IMR-90 (cell line): Measurements from ENCODE around the gene TXNDC15. TPM values are rescaled to one million over a fixed set of nuclear protein-coding genes. Genes with fewer than 3 reads are reported as not detected.
A peak's percentile ranks its signal among the peaks of the same experiment; 100 is the strongest.

ENCODE experiments used
- ATAC-seq: fragments of 200-7000 bp; cut with Tn5 transposase; 2 replicates; pipeline ENCODE4 v1.9.1; 2020; ENCODE audit warnings: low read depth, mild to moderate bottlenecking, moderate library complexity
- BruUV-seq: library from RNA; stranded (reverse); fragments of 400-500 nt; replicated peaks from 2 replicates; lab custom pipeline; 2021; lab: Mats Ljungman, UMichigan
- CTCF ChIA-PET: fragments of 300-600 bp; formaldehyde crosslinking; extraction: SDS; loops from one replicate; lab custom pipeline; 2021; ENCODE audit warnings: antibody characterized with exemption; lab: Yijun Ruan, JAX
- POLR2A ChIA-PET: fragments of 300-600 bp; sonication (Branson Sonifier 250); formaldehyde crosslinking; loops from one replicate; lab custom pipeline; 2022; ENCODE audit warnings: antibody characterized with exemption; ENCODE audit not compliant: unreplicated experiment; lab: Charles Lee
- DNase-seq: peaks from one replicate; pipeline ENCODE4 v3.0.0; 2013
- H2AFZ ChIP-seq: replicated peaks from 2 replicates; pipeline ENCODE3; 2013; ENCODE audit warnings: low read length, mild to moderate bottlenecking; ENCODE audit not compliant: poor library complexity
- H2AK5ac ChIP-seq: 2 replicates; pipeline ENCODE4 v1.6.1; 2013; ENCODE audit warnings: low read depth, low read length, inconsistent platforms
- H2AK9ac ChIP-seq: replicated peaks from 2 replicates; pipeline ENCODE3; 2013; ENCODE audit warnings: mild to moderate bottlenecking, low read depth, low read length, moderate library complexity; ENCODE audit not compliant: poor library complexity
- H2BK120ac ChIP-seq: 2 replicates; pipeline ENCODE4 v1.6.1; 2013; ENCODE audit warnings: low read depth, low read length, inconsistent platforms
- H2BK15ac ChIP-seq: 3 replicates; pipeline ENCODE4 v1.6.1; 2013; ENCODE audit warnings: low read depth, low read length, inconsistent platforms
- H2BK20ac ChIP-seq: 2 replicates; pipeline ENCODE4 v1.6.1; 2013; ENCODE audit warnings: low read depth, mild to moderate bottlenecking, inconsistent platforms, low read length, moderate library complexity
- H2BK5ac ChIP-seq: 2 replicates; pipeline ENCODE4 v1.6.1; 2013; ENCODE audit warnings: mild to moderate bottlenecking, low read depth, low read length, inconsistent platforms; ENCODE audit not compliant: poor library complexity, severe bottlenecking
- H3K14ac ChIP-seq: replicated peaks from 2 replicates; pipeline ENCODE4 v1.6.1; 2013; ENCODE audit warnings: low read depth, low read length, inconsistent platforms
- H3K18ac ChIP-seq: 2 replicates; pipeline ENCODE4 v1.6.1; 2013; ENCODE audit warnings: low read depth, low read length, control low read depth
- H3K23ac ChIP-seq: 2 replicates; pipeline ENCODE4 v1.6.1; 2013; ENCODE audit warnings: low read depth, low read length, inconsistent platforms
- H3K27ac ChIP-seq: 2 replicates; pipeline ENCODE4 v1.5.1; 2013; ENCODE audit warnings: mild to moderate bottlenecking, control low read depth, low read length; ENCODE audit not compliant: insufficient read depth
- H3K27me3 ChIP-seq: 2 replicates; pipeline ENCODE4 v1.6.1; 2013; ENCODE audit warnings: low read length; ENCODE audit not compliant: control insufficient read depth, insufficient read depth
- H3K36me3 ChIP-seq: 2 replicates; pipeline ENCODE4 v1.6.1; 2013; ENCODE audit warnings: low read length, mixed read lengths; ENCODE audit not compliant: control insufficient read depth, insufficient read depth
- H3K4ac ChIP-seq: 2 replicates; pipeline ENCODE4 v1.6.1; 2013; ENCODE audit warnings: low read depth, low read length, inconsistent platforms
- H3K4me1 ChIP-seq: 2 replicates; pipeline ENCODE4 v1.6.1; 2013; ENCODE audit warnings: low read length, mixed read lengths; ENCODE audit not compliant: control insufficient read depth, insufficient read depth
- H3K4me2 ChIP-seq: 2 replicates; pipeline ENCODE4 v1.6.1; 2013; ENCODE audit warnings: low read depth, mild to moderate bottlenecking, control low read depth, low read length, moderate library complexity
- H3K4me3 ChIP-seq: 2 replicates; pipeline ENCODE4 v1.5.1; 2013; ENCODE audit warnings: low read depth, mild to moderate bottlenecking, control low read depth, low read length, moderate library complexity; ENCODE audit not compliant: insufficient read depth
- H3K56ac ChIP-seq: 2 replicates; pipeline ENCODE4 v1.6.1; 2013; ENCODE audit warnings: low read length, inconsistent platforms; ENCODE audit not compliant: insufficient read depth; ENCODE audit errors: extremely low read depth
- H3K79me1 ChIP-seq, 2 experiments: 2 replicates each; pipeline ENCODE4 v1.6.1; 2013; ENCODE audit warnings: low read length in 2 of 2, inconsistent platforms in 1 of 2, low read depth in 1 of 2
- H3K9ac ChIP-seq: 2 replicates; pipeline ENCODE4 v1.6.1; 2013; ENCODE audit warnings: low read depth, low read length, control low read depth
- H3K9me1 ChIP-seq: 2 replicates; pipeline ENCODE4 v1.6.1; 2013; ENCODE audit warnings: low read length, inconsistent platforms; ENCODE audit not compliant: insufficient read depth
- H3K9me3 ChIP-seq: 2 replicates; pipeline ENCODE4 v1.6.1; 2013; ENCODE audit warnings: low read length; ENCODE audit not compliant: control insufficient read depth, insufficient read depth
- H4K20me1 ChIP-seq: 2 replicates; pipeline ENCODE4 v1.6.1; 2013; ENCODE audit warnings: low read length, inconsistent platforms; ENCODE audit not compliant: insufficient read depth
- H4K5ac ChIP-seq: 2 replicates; pipeline ENCODE4 v1.6.1; 2013; ENCODE audit warnings: mild to moderate bottlenecking, low read depth, low read length, control low read depth
- H4K8ac ChIP-seq, 2 experiments: 2 replicates each; pipeline ENCODE4 v1.6.1; 2013; ENCODE audit warnings: low read depth in 2 of 2, low read length in 2 of 2, control low read depth in 1 of 2, inconsistent platforms in 1 of 2
- H4K91ac ChIP-seq: 2 replicates; pipeline ENCODE4 v1.6.1; 2013; ENCODE audit warnings: low read depth, low read length, inconsistent platforms; ENCODE audit not compliant: insufficient read depth
- BHLHE40 ChIP-seq: fragments of 150-350 bp; IDR thresholded peaks from 2 replicates; pipeline ENCODE4 v1.6.1; 2016; ENCODE audit warnings: mild to moderate bottlenecking, low read depth, low read length
- CHD1 ChIP-seq: IDR thresholded peaks from 2 replicates; pipeline ENCODE4 v1.6.1; 2012; ENCODE audit warnings: low read depth, low read length, improper control_type of control experiment
- CTCF ChIP-seq: conservative IDR thresholded peaks from 2 replicates; pipeline ENCODE4 v1.5.1; 2012; ENCODE audit warnings: mild to moderate bottlenecking, low read depth, low read length, improper control_type of control experiment
- MAFK ChIP-seq: IDR thresholded peaks from 2 replicates; pipeline ENCODE4 v1.6.1; 2012; ENCODE audit warnings: low read depth, low read length, improper control_type of control experiment
- MAZ ChIP-seq: IDR thresholded peaks from 2 replicates; pipeline ENCODE4 v1.6.1; 2012; ENCODE audit warnings: low read depth, mild to moderate bottlenecking, low read length, improper control_type of control experiment, moderate library complexity, borderline replicate concordance
- NFE2L2 ChIP-seq: fragments of 150-350 bp; IDR thresholded peaks from 2 replicates; pipeline ENCODE4 v1.6.1; 2016; ENCODE audit warnings: low read depth, mild to moderate bottlenecking, low read length
- RAD21 ChIP-seq: IDR thresholded peaks from 2 replicates; pipeline ENCODE4 v1.6.1; 2012; ENCODE audit warnings: low read length, improper control_type of control experiment
- RCOR1 ChIP-seq: IDR thresholded peaks from 2 replicates; pipeline ENCODE4 v1.6.1; 2012; ENCODE audit warnings: mild to moderate bottlenecking, low read length, improper control_type of control experiment; ENCODE audit not compliant: insufficient replicate concordance
- RFX5 ChIP-seq: IDR thresholded peaks from 2 replicates; pipeline ENCODE4 v1.8.0; 2012; ENCODE audit warnings: low read depth, mild to moderate bottlenecking, low read length, moderate library complexity
- SMC3 ChIP-seq: fragments of 150-350 bp; IDR thresholded peaks from 2 replicates; pipeline ENCODE4 v1.6.1; 2016; ENCODE audit warnings: low read depth, mild to moderate bottlenecking, antibody characterized with exemption, low read length, moderate library complexity
- WGBS, 2 experiments: methylation state at CpG; one replicate each; pipeline versions ENCODE4 v1.1.5 to v1.1.7; 2013; ENCODE audit warnings: missing lambda C conversion rate in 2 of 2; ENCODE audit not compliant: insufficient read length in 1 of 2; ENCODE audit errors: extremely low coverage in 2 of 2; 5-methylcytosine and 5-hydroxymethylcytosine counted together
- dilution Hi-C: fragments of 300-500 bp; cut with HindIII; formaldehyde crosslinking; loops from one replicate; pipeline ENCODE4 v1.14.3; 2018; ENCODE audit warnings: low sequenced_read_pairs; ENCODE audit not compliant: unreplicated experiment
- in situ Hi-C: fragments of 300-500 bp; cut with MboI; formaldehyde crosslinking; loops from 3 replicates; pipeline ENCODE4 v1.14.3; 2019; ENCODE audit warnings: low sequenced_read_pairs, inconsistent platforms, mixed read lengths
- intact Hi-C: fragments of 100-400 bp; cut with micrococcal nuclease; formaldehyde crosslinking; loops from 2 replicates; pipeline ENCODE4 v1.10.0; 2022
- polyA plus RNA-seq, 3 experiments: library from polyadenylated mRNA; depleted of rRNA; stranded (reverse); fragments of >200 nt; gene quantifications; 2 replicates each; pipeline ENCODE4 v1.2.3, GENCODE V29; 2012; ENCODE audit warnings: low replicate concordance in 1 of 3
- total RNA-seq: library from RNA; depleted of rRNA; stranded (reverse); fragments of >200 nt; gene quantifications from 2 replicates; pipeline ENCODE4 v1.2.3, GENCODE V29; 2012
- TF ChIP-seq, protein P1 (sequence below): fragments of 150-350 bp; IDR thresholded peaks from 2 replicates; pipeline ENCODE4 v1.6.1; 2016; ENCODE audit warnings: low read depth, mild to moderate bottlenecking, low read length, moderate library complexity, borderline replicate concordance

Gene TXNDC15
- total and polyA plus RNA-seq, 2 of the 4 experiments (the other 2 are of a cell fraction) = 87.0 to 125 TPM

GRCh38 chr5:134948911-134949310 lies 74.7 kb downstream of the TXNDC15 start:
- ChIA-PET POLR2A (no interaction called here), CTCF (interaction anchor here (0.8 kb wide), 1 partner anchor 12 kb away, joined by 3 read pairs; no protein-coding TSS in a partner anchor)
- Histone ChIP-seq H2BK120ac (no peak overlapping the region), H3K18ac (no peak overlapping the region), H3K9ac (no peak overlapping the region), H3K4me1 (peaks cover 5% of the 10 kb centered on the region), H3K79me1 (0 out of 4 replicates have a peak, but pooled peaks cover 0 to 3% of the 10 kb centered on the region in 2 experiments), H4K91ac (no peak overlapping the region), H2AFZ (peak overlapping the region; percentile 34), H3K4me3 (no peak overlapping the region), H4K5ac (no peak overlapping the region), H3K36me3 (no peaks in the 10 kb centered on the region), H3K27me3 (no peaks in the 10 kb centered on the region), H3K9me3 (no peaks in the 10 kb centered on the region), H2BK5ac (no peak overlapping the region), H2BK15ac (no peak overlapping the region), H2AK5ac (no peak overlapping the region), H3K27ac (no peak overlapping the region), H2AK9ac (no peak overlapping the region), H4K8ac (no peak overlapping the region), H3K23ac (no peak overlapping the region), H3K9me1 (no peaks in the 10 kb centered on the region; the same call in 1 of the 2 replicates), H3K56ac (no peak overlapping the region), H3K14ac (no peak overlapping the region), H4K20me1 (no peaks in the 10 kb centered on the region; the same call in 1 of the 2 replicates), H3K4me2 (no peak overlapping the region), H3K4ac (no peak overlapping the region), H2BK20ac (no peak overlapping the region)
- TF ChIP-seq CTCF (no peak), SMC3 (no peak), MAZ (no peak), NFE2L2 (no peak), RAD21 (no peak), BHLHE40 (no peak), RFX5 (no peak), MAFK (no peak), RCOR1 (no peak), CHD1 (no peak)
- TF ChIP-seq, protein P1, sequence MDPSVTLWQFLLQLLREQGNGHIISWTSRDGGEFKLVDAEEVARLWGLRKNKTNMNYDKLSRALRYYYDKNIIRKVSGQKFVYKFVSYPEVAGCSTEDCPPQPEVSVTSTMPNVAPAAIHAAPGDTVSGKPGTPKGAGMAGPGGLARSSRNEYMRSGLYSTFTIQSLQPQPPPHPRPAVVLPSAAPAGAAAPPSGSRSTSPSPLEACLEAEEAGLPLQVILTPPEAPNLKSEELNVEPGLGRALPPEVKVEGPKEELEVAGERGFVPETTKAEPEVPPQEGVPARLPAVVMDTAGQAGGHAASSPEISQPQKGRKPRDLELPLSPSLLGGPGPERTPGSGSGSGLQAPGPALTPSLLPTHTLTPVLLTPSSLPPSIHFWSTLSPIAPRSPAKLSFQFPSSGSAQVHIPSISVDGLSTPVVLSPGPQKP = no peak
- in situ Hi-C loops (no loop called here), intact Hi-C loops (no loop called here), dilution Hi-C loops (no loop called here)
- no CpG with 5 or more reads among the region's 5 CpGs for WGBS, 2 experiments
- BruUV-seq = no TSS peak
- DNase-seq (peak; percentile 48), ATAC-seq (no peak)
